ENCODE measurements around the gene CAMK1G.

GRCh38 chr1:209613400-209614150 is 30.1 kb downstream of the CAMK1G start:
- TF ChIP-seq CREB1 (IDR thresholded peaks at IDR 0.05): no peak
- TF ChIP-seq CREB1 (CRISPR knock-in tag; IDR thresholded peaks at IDR 0.05): no peak
- TF ChIP-seq ZNF76 (CRISPR knock-in tag; IDR thresholded peaks at IDR 0.05; ENCODE audit: borderline replicate concordance): no peak
- no peak for TF ChIP-seq MAX (CRISPR knock-in tag; IDR thresholded peaks at IDR 0.05)
- TF ChIP-seq CEBPB (tag; IDR thresholded peaks at IDR 0.05): no peak
- TF ChIP-seq RFX5 (IDR thresholded peaks at IDR 0.05; ENCODE audit: low read depth, low read length): no peak
- TF ChIP-seq ZNF217 (CRISPR knock-in tag; IDR thresholded peaks at IDR 0.05): no peak
- no peak for TF ChIP-seq FOXM1 (IDR thresholded peaks at IDR 0.05; ENCODE audit: low read depth)
- TF ChIP-seq FOXM1 (CRISPR knock-in tag; IDR thresholded peaks at IDR 0.05; ENCODE audit: low read depth): no peak
- TF ChIP-seq NELFE (IDR thresholded peaks at IDR 0.05; ENCODE audit: insufficient read depth, insufficient read length): no peak
- TF ChIP-seq DACH1 (IDR thresholded peaks at IDR 0.05; ENCODE audit: partially characterized antibody): no peak
